Measurements from ENCODE around the gene FLNA. TPM values are rescaled to one million over a fixed set of nuclear protein-coding genes. Genes with fewer than 3 reads are reported as not detected.

The FLNA gene
- total and polyA plus RNA-seq, 10 of the 15 experiments (the other 5 are each of a cell fraction or from before 2014, with no cell fraction given): 5.1 to 643 (median 171) TPM

DNA sequence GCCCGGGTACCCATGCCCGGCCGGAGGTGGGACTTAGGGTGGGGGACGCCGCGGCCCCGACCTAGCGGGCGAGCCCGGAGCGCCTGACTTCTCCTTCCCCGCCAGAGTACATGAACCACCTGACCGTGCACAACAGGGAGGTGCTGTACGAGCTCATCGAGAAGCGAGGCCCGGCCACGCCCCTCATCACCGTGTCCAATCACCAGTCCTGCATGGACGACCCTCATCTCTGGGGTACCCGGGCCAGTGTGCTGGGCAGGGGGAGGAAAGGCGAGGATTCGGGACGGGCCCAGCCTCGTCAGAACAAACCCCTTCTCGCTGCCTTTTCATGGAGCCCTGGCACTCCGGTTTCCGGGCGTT, 37.5 kb upstream of the FLNA start:
- peak overlapping the region; percentile 81 for H3K4me3 ChIP-seq
- H3K4me1 ChIP-seq (ENCODE audit: control insufficient read depth, insufficient read depth, low read length): no peaks in the 10 kb centered on the region
- 40% methylated on average over 23 of the region's 29 CpGs for WGBS (ENCODE audit: insufficient coverage, insufficient replicate concordance, low lambda C conversion rate, missing lambda C conversion rate)
- no peaks in the 10 kb centered on the region for H3K27me3 ChIP-seq (replicated peaks in 1 of 2; ENCODE audit: control insufficient read depth in 2 of 2, insufficient read depth in 2 of 2, low read length in 1 of 2)
- ChIA-PET CTCF (interaction anchor here (0.6 to 2.5 kb wide), 4 partner anchors 13 to 115 kb away, joined by 3 to 12 read pairs (median 4); partner anchors contain the start of gene RPL10), SMC1A (ENCODE audit: uncharacterized antibody, unreplicated experiment) (interaction anchor here (1.2 kb wide), 1 partner anchor 12 kb away, joined by 4 read pairs; no protein-coding TSS in a partner anchor), POLR2A (interaction anchor here (0.5 to 4.6 kb wide), 11 partner anchors 9 to 79 kb away, joined by 3 to 32 read pairs (median 4); partner anchors contain the start of genes ATP6AP1 and SLC10A3), RAD21 (ENCODE audit: unreplicated experiment) (interaction anchor here (0.8 to 2.1 kb wide), 5 partner anchors 13 to 115 kb away, joined by 3 to 9 read pairs (median 5); partner anchors contain the start of gene SLC10A3)
- no TSS peak for BruUV-seq (replicated peaks)
- no peaks in the 10 kb centered on the region for H3K36me3 ChIP-seq (ENCODE audit: control insufficient read depth in 2 of 2, insufficient read depth in 2 of 2, low read length in 1 of 2)
- peak overlapping the region; percentile 77 for H3K9ac ChIP-seq (ENCODE audit: control insufficient read depth, insufficient read depth, low read length)
- H3K27ac ChIP-seq (ENCODE audit: control insufficient read depth, insufficient read depth): peak overlapping the region; percentile 86
- H2AFZ ChIP-seq (ENCODE audit: control insufficient read depth, low read depth, low read length): peak overlapping the region; percentile 29
- no peak for DNase-seq (ENCODE audit: low read depth, low spot score)
- H3K9me3 ChIP-seq (replicated peaks; ENCODE audit: control insufficient read depth, insufficient read depth, low read length): no peaks in the 10 kb centered on the region; the same call in 2 of the 3 replicates
- H4K20me1 ChIP-seq (ENCODE audit: control insufficient read depth, insufficient read depth): no peaks in the 10 kb centered on the region
- H3K4me2 ChIP-seq (ENCODE audit: control insufficient read depth, insufficient read depth): peak overlapping the region; percentile 77
- ATAC-seq: peak; percentile 93
- H3K79me2 ChIP-seq (ENCODE audit: control insufficient read depth, insufficient read depth, low read length): peaks cover 7% of the 10 kb centered on the region
- intact Hi-C loops (cut with micrococcal nuclease; ENCODE audit: unreplicated experiment) (loop anchor here (2.0 kb wide), 1 partner anchor 67 kb away; the partner anchor contains the start of gene LAGE3), in situ Hi-C loops (cut with MboI) (no loop called here)
- peak; percentile 59 for FAIRE-seq
- TF ChIP-seq NRF1 (conservative IDR thresholded peaks at IDR 0.05; ENCODE audit: low read depth, low read length) (no peak), ETV6 (conservative IDR thresholded peaks at IDR 0.05 in 1 of 2, IDR thresholded peaks at IDR 0.05 in 1 of 2; ENCODE audit: borderline replicate concordance in 1 of 2, low read depth in 1 of 2) (no peak), SMC3 (IDR thresholded peaks at IDR 0.05; ENCODE audit: borderline replicate concordance, low read length) (no peak), EED (IDR thresholded peaks at IDR 0.05; ENCODE audit: low read depth) (no peak), PML (IDR thresholded peaks at IDR 0.05; ENCODE audit: low read length) (no peak), GABPA (IDR thresholded peaks at IDR 0.05; ENCODE audit: low read depth) (no peak), YBX1 (IDR thresholded peaks at IDR 0.05) (no peak), MEF2B (IDR thresholded peaks at IDR 0.05; ENCODE audit: partially characterized antibody, poor library complexity, severe bottlenecking) (no peak), SMAD1 (IDR thresholded peaks at IDR 0.05; ENCODE audit: low read depth, partially characterized antibody) (no peak), BHLHE40 (IDR thresholded peaks at IDR 0.05; ENCODE audit: borderline replicate concordance in 1 of 2, low read depth in 2 of 2, low read length in 1 of 2) (peak in 1 of 2 experiments; percentile 38; a peak in 1 of 4 replicates), DPF2 (IDR thresholded peaks at IDR 0.05) (no peak), SMAD5 (IDR thresholded peaks at IDR 0.05; ENCODE audit: low read depth) (no peak), POLR2A (IDR thresholded peaks at IDR 0.05; ENCODE audit: low read depth, low read length) (peak; percentile 55; the same call in 1 of the 2 replicates), MXI1 (IDR thresholded peaks at IDR 0.05; ENCODE audit: low read depth, low read length) (no peak), NFYB (IDR thresholded peaks at IDR 0.05; ENCODE audit: insufficient read depth, low read depth, low read length) (peak; percentile 18; the same call in 1 of the 2 replicates), SUPT20H (IDR thresholded peaks at IDR 0.05; ENCODE audit: borderline replicate concordance, control insufficient read depth, low read depth, low read length) (no peak), RELA (IDR thresholded peaks at IDR 0.05; ENCODE audit: borderline replicate concordance, partially characterized antibody) (no peak), STAT1 (conservative IDR thresholded peaks at IDR 0.05) (no peak), TCF12 (IDR thresholded peaks at IDR 0.05; ENCODE audit: low read depth, low read length) (no peak), NR2C1 (IDR thresholded peaks at IDR 0.05) (no peak)
- TF ChIP-seq, protein P1, sequence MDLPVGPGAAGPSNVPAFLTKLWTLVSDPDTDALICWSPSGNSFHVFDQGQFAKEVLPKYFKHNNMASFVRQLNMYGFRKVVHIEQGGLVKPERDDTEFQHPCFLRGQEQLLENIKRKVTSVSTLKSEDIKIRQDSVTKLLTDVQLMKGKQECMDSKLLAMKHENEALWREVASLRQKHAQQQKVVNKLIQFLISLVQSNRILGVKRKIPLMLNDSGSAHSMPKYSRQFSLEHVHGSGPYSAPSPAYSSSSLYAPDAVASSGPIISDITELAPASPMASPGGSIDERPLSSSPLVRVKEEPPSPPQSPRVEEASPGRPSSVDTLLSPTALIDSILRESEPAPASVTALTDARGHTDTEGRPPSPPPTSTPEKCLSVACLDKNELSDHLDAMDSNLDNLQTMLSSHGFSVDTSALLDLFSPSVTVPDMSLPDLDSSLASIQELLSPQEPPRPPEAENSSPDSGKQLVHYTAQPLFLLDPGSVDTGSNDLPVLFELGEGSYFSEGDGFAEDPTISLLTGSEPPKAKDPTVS (IDR thresholded peaks at IDR 0.05; ENCODE audit: low read depth, low read length): no peak
- TF ChIP-seq, protein P2, sequence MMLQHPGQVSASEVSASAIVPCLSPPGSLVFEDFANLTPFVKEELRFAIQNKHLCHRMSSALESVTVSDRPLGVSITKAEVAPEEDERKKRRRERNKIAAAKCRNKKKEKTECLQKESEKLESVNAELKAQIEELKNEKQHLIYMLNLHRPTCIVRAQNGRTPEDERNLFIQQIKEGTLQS (IDR thresholded peaks at IDR 0.05; ENCODE audit: borderline replicate concordance, extremely low read depth, low read depth, low read length): no peak

Data from GM12878 (cell line).